AG08395 (cell line): Measurements from ENCODE around the gene LTBP1.

ENCODE experiments used
- DNase-seq: peaks from one replicate; pipeline ENCODE4 v3.0.0; 2012; ENCODE audit warnings: mixed read lengths, low spot score

The LTBP1 gene

GRCh38 chr2:33011941-33012340 lies 65.2 kb downstream of the LTBP1 start:
- DNase-seq, result no peak

GRCh38 chr2:33013684-33014110 lies 66.9 kb downstream of the LTBP1 start:
- no peak for DNase-seq

- DNase-seq, result no peak
These were observed 67.5 kb downstream of the LTBP1 start for GRCh38 chr2:33014268-33014667.

- peak; percentile 63 for DNase-seq
These were observed 68.8 kb downstream of the LTBP1 start for GRCh38 chr2:33015421-33016142.

GRCh38 chr2:33018271-33018670 lies 71.5 kb downstream of the LTBP1 start:
- DNase-seq, result peak; percentile 22

- no peak for DNase-seq
These were observed 73.0 kb downstream of the LTBP1 start for GRCh38 chr2:33019796-33020195.

GRCh38 chr2:33020883-33021282 lies 74.1 kb downstream of the LTBP1 start:
- no peak for DNase-seq

- DNase-seq, result peak; percentile 30
These were observed 74.9 kb downstream of the LTBP1 start for GRCh38 chr2:33021542-33022227.

- no peak for DNase-seq
These were observed 75.7 kb downstream of the LTBP1 start for GRCh38 chr2:33022395-33022985.

GRCh38 chr2:33022989-33023727 lies 76.4 kb downstream of the LTBP1 start:
- peak; percentile 71 for DNase-seq

GRCh38 chr2:33023728-33024500 lies 77.2 kb downstream of the LTBP1 start:
- DNase-seq, result no peak

GRCh38 chr2:33024758-33025157 lies 78.0 kb downstream of the LTBP1 start:
- no peak for DNase-seq

GRCh38 chr2:33029459-33029858 lies 82.7 kb downstream of the LTBP1 start:
- no peak for DNase-seq

GRCh38 chr2:33029926-33030325 lies 83.2 kb downstream of the LTBP1 start:
- no peak for DNase-seq

GRCh38 chr2:33030326-33030725 lies 83.6 kb downstream of the LTBP1 start:
- DNase-seq, result no peak

- no peak for DNase-seq
These were observed 85.5 kb downstream of the LTBP1 start for GRCh38 chr2:33032245-33032644.

GRCh38 chr2:33033606-33034081 lies 86.9 kb downstream of the LTBP1 start:
- peak; percentile 51 for DNase-seq

GRCh38 chr2:33034784-33035183 lies 88.0 kb downstream of the LTBP1 start:
- DNase-seq, result peak; percentile 52

GRCh38 chr2:33038230-33038629 lies 91.5 kb downstream of the LTBP1 start:
- no peak for DNase-seq

GRCh38 chr2:33038799-33039198 lies 92.0 kb downstream of the LTBP1 start:
- no peak for DNase-seq

- DNase-seq, result no peak
These were observed 93.8 kb downstream of the LTBP1 start for GRCh38 chr2:33040541-33040940.

GRCh38 chr2:33042265-33042664 lies 95.5 kb downstream of the LTBP1 start:
- DNase-seq, result no peak
